ENCODE results near the gene RNF133.
A peak's percentile ranks its signal among the peaks of the same experiment; 100 is the strongest.

The RNF133 gene

GRCh38 chr7:122699017-122699416 is at the start of gene RNF133:
TSS of gene RNF133 (minus strand) at chr7:122699117. CDS start at chr7:122698918, 199 bp downstream.
- no peak for DNase-seq

- peak; percentile 30 for DNase-seq
Measured at GRCh38 chr7:122748195-122748594, 49.3 kb upstream of the RNF133 start.

- no peak for DNase-seq
Measured at GRCh38 chr7:122746948-122747347, 48.0 kb upstream of the RNF133 start.

GRCh38 chr7:122743211-122743610 is 44.3 kb upstream of the RNF133 start:
- DNase-seq: no peak

GRCh38 chr7:122738947-122739346 is 40.0 kb upstream of the RNF133 start:
- DNase-seq: no peak

- no peak for DNase-seq
Measured at GRCh38 chr7:122736183-122736582, 37.3 kb upstream of the RNF133 start.

- no peak for DNase-seq
Measured at GRCh38 chr7:122727759-122728158, 28.8 kb upstream of the RNF133 start.

GRCh38 chr7:122727354-122727753 is 28.4 kb upstream of the RNF133 start:
- no peak for DNase-seq

- no peak for DNase-seq
Measured at GRCh38 chr7:122726881-122727280, 28.0 kb upstream of the RNF133 start.

- DNase-seq: no peak
Measured at GRCh38 chr7:122724366-122724765, 25.4 kb upstream of the RNF133 start.

GRCh38 chr7:122719010-122719578 is 20.2 kb upstream of the RNF133 start:
- DNase-seq: no peak

GRCh38 chr7:122717356-122718089 is 18.6 kb upstream of the RNF133 start:
- no peak for DNase-seq

GRCh38 chr7:122715183-122715582 is 16.3 kb upstream of the RNF133 start:
- no peak for DNase-seq

- DNase-seq: no peak
Measured at GRCh38 chr7:122710916-122711315, 12.0 kb upstream of the RNF133 start.

- DNase-seq: no peak
Measured at GRCh38 chr7:122709930-122710646, 11.2 kb upstream of the RNF133 start.

GRCh38 chr7:122706836-122707235 is 7.9 kb upstream of the RNF133 start:
- no peak for DNase-seq

- DNase-seq: no peak
Measured at GRCh38 chr7:122702872-122703510, 4.1 kb upstream of the RNF133 start, which contains the start of gene RNF148. TSS of gene RNF148 (minus strand) at chr7:122702922. CDS start at chr7:122702750, 172 bp downstream.

- DNase-seq: no peak
Measured at GRCh38 chr7:122695816-122696215, 3.1 kb downstream of the RNF133 start.

- no peak for DNase-seq
Measured at GRCh38 chr7:122694697-122695096, 4.2 kb downstream of the RNF133 start.

GRCh38 chr7:122692769-122693309 is 6.1 kb downstream of the RNF133 start:
- no peak for DNase-seq

- no peak for DNase-seq
Measured at GRCh38 chr7:122691569-122692235, 7.2 kb downstream of the RNF133 start.

GRCh38 chr7:122689346-122690109 is 9.4 kb downstream of the RNF133 start:
- no peak for DNase-seq

Measured in NCI-H1694 (cell line).